Activated CD4-positive, alpha-beta T cell treated with anti-CD3 and anti-CD28 coated beads, Interleukin-2, amount 10 ng/mL, durations not matched to agents 7 days and 5 days (primary cell): ENCODE results near the gene CSF3R. TPM values are rescaled to one million over a fixed set of nuclear protein-coding genes. Genes with fewer than 3 reads are reported as not detected.

Experiments
- CTCF ChIA-PET: fragments of 350-600 bp; sonication (Branson Sonifier 250); formaldehyde crosslinking; loops from one replicate; lab custom pipeline; 2021; ENCODE audit warnings: antibody characterized with exemption; lab: Charles Lee
- POLR2A ChIA-PET: fragments of 350-600 bp; sonication (Branson Sonifier 250); formaldehyde crosslinking; loops from one replicate; lab custom pipeline; 2021; ENCODE audit warnings: antibody characterized with exemption; lab: Charles Lee
- DNase-seq: peaks from one replicate; pipeline ENCODE4 v3.0.0-alpha.2; 2020
- H3K27ac Mint-ChIP-seq: one replicate; pipeline ENCODE4 v1.8.0; 2021; ENCODE audit warnings: mild to moderate bottlenecking, moderate library complexity, mixed read lengths
- H3K27me3 Mint-ChIP-seq: one replicate; pipeline ENCODE4 v1.8.0; 2021; ENCODE audit warnings: mixed read lengths
- H3K36me3 Mint-ChIP-seq: one replicate; pipeline ENCODE4 v1.8.0; 2021; ENCODE audit warnings: low read depth, mixed read lengths
- H3K4me1 Mint-ChIP-seq: one replicate; pipeline ENCODE4 v1.8.0; 2021; ENCODE audit warnings: mixed read lengths
- H3K4me3 Mint-ChIP-seq: one replicate; pipeline ENCODE4 v1.8.0; 2021; ENCODE audit warnings: mild to moderate bottlenecking, moderate library complexity, mixed read lengths
- H3K9me3 Mint-ChIP-seq: one replicate; pipeline ENCODE4 v1.8.0; 2021; ENCODE audit warnings: mixed read lengths
- total RNA-seq, 2 experiments: library from RNA; stranded (reverse); gene quantifications; one replicate each; pipeline ENCODE4 v1.2.3, GENCODE V29; 2021

Gene CSF3R
- total RNA-seq, 2 experiments from 2014 or later: 0.29 to 0.32 TPM

DNA sequence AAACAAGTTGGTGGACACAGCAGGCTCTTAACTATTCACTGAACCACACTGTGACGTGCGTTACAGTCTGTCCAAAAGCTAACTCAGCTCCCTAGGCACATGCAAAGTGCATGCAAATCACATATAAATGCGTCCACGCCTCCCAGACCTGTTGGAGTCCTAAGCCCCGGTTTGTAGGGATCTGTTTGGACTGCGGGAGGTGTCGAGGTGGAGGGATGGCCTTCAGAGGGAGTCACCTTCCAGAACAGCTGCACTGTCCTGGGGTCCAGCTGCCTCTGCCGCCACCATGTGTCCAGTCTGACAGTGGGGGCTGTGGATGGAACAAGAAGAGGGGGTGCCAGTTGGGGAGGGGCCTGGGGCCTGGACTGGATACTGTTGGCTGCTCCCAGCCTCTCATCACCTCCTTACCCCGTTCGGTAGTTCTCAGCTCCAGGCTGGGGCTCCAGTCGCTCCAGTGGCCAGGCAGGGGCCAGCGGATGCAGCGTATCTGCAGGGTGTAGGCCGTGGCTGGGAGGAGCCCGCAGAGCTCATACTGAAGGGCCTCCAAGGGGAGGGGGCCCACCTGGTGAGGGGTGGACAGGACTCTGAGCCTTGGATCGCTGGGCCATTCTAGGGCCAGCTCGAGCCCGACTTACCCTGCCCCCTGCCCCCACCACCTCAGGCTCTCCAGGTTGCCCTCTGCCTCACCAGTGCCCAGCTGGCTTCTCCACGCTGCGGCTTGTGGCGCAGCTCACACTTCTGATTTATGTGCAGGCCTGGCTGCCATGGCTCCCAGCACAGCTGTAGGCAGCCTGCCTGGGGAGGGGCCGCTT, 10.7 kb downstream of the CSF3R start:
- no peaks in the 10 kb centered on the region for H3K36me3 Mint-ChIP-seq
- no peaks in the 10 kb centered on the region for H3K9me3 Mint-ChIP-seq
- DNase-seq: no peak
- CTCF ChIA-PET: no interaction called here
- POLR2A ChIA-PET: no interaction called here
- no peak overlapping the region for H3K27ac Mint-ChIP-seq
- no peaks in the 10 kb centered on the region for H3K27me3 Mint-ChIP-seq
- no peak overlapping the region for H3K4me3 Mint-ChIP-seq
- H3K4me1 Mint-ChIP-seq: peaks cover 10% of the 10 kb centered on the region

DNA sequence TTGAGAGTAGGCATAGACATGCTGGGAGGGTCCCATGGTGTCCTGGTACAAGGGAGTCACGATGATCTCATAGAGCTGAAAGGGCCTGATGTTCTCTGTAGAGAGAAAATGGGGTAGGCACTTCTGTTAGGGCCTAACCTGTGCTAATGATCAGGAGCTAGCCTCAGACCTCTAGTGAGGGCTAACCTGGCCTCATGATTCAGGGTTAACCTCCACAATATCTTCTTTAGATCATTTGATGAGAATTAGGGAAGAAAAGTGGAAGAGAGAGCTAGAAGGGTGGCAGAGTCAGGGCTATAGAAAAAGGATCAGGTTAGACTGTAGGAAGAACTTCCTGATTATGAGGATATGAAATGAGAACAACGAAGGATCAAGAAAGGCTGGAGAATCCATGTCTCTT, 13.6 kb downstream of the CSF3R start:
- Mint-ChIP-seq H3K27me3 (no peaks in the 10 kb centered on the region), H3K4me3 (no peak overlapping the region), H3K4me1 (peaks cover 25% of the 10 kb centered on the region), H3K27ac (no peak overlapping the region), H3K36me3 (no peaks in the 10 kb centered on the region), H3K9me3 (no peaks in the 10 kb centered on the region)
- POLR2A ChIA-PET: no interaction called here
- no peak for DNase-seq
- CTCF ChIA-PET: interaction anchor here (1.2 to 1.9 kb wide), 2 partner anchors 16 to 65 kb away, joined by 3 to 5 read pairs; no protein-coding TSS in a partner anchor

DNA sequence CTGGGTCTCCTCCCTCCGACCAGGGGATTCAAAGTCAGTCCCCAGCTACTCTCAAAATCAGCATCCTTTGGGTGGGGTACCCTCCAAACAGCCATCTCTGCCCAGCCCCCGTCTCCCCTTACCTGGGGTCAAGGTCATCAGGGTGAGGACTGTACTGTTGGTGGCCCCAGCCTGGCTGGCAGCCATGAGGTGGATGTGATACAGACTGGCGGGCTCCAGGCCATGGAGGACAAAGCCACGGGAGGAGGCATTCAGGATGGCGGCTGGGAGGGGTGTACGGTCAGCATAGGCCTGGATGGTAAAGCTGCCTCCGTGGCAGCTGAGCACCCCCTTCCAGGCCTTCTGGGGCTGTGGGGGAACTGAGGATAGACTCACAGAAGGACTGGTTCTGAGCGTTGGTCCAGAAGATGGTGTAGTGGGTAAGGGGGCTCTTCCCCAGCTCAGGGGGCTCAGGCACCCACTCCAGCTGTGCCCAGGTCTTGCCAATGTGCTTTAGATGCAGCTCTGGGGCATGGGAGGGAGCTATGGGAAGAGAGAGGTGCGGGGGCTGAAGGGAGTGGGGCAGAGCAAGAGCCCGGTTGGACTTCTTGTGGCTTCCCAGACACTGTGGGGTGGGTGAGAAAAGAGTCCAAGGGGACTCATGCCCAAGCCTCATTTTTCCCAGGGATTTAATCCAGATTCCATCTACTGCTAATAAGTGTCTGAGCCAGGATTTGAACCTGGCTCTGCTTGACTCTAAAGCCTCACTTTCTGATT, 14.8 kb downstream of the CSF3R start:
- Mint-ChIP-seq H3K27me3 (no peaks in the 10 kb centered on the region), H3K4me1 (peaks cover 34% of the 10 kb centered on the region), H3K27ac (peak overlapping the region; percentile 36), H3K36me3 (peaks cover 9% of the 10 kb centered on the region), H3K4me3 (no peak overlapping the region), H3K9me3 (no peaks in the 10 kb centered on the region)
- DNase-seq: no peak
- ChIA-PET POLR2A (no interaction called here), CTCF (interaction anchor here (0.6 to 1.9 kb wide), 3 partner anchors 18 to 66 kb away, joined by 3 to 5 read pairs (median 3); no protein-coding TSS in a partner anchor)

DNA sequence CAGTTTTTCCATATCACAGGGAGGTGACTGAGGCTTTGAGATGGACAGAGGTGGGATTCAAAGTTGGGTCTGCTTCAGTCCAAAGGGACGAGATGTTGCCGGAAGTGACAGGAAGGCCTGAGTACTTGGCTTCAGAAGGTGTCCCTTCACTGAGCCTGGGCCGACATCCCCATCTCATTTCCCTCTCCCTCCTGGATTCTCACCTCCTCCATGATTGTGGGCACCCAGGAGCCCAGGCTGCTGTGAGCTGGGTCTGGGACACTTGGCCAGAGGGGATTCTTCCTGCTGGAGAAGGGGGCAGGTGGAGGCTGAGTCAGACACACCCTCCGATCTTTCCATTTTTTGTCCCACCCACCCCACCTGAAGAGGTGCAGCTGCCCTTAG, 15.7 kb downstream of the CSF3R start:
- ChIA-PET POLR2A (no interaction called here), CTCF (interaction anchor here (0.9 kb wide), 1 partner anchor 49 kb away, joined by 3 read pairs; no protein-coding TSS in a partner anchor)
- DNase-seq: no peak

DNA sequence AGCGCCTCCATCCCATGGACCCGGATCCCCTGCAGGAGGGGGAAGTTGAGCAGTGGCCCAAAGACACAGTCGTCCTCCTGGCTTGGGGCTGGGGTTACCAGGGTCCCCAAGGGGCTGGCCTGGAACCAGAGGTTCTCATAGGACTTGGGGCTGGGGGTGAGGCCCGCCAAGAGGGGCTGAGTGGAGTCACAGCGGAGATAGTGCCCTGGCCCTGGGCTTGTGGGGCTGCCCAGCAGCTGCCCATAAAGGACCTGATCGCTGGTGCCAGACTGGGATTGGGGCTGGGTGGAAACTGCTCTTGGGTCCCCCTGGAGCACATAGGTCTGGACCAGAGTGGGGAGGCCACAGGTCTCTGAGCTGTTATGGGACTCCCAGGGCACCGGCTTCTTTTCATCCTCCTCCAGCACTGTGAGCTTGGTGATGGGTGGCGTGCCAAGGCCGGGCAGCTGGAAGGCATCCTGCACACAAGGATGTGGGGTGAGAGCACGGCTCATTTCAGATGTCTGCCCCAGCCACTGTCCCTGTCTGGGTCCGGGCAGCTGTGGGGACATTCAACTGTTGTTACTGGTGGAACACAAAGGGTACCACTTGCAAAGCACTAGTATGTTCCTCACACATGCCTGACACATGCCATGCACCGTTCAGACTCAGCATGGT, 16.2 kb downstream of the CSF3R start:
- POLR2A ChIA-PET: no interaction called here
- H3K27ac Mint-ChIP-seq: peak overlapping the region; percentile 97

More for the DNA sequence above, 15.7 kb downstream of the CSF3R start:
- Mint-ChIP-seq H3K27ac (no peak overlapping the region), H3K4me3 (no peak overlapping the region), H3K36me3 (peaks cover 13% of the 10 kb centered on the region), H3K9me3 (no peaks in the 10 kb centered on the region), H3K4me1 (peaks cover 40% of the 10 kb centered on the region), H3K27me3 (no peaks in the 10 kb centered on the region)

DNA sequence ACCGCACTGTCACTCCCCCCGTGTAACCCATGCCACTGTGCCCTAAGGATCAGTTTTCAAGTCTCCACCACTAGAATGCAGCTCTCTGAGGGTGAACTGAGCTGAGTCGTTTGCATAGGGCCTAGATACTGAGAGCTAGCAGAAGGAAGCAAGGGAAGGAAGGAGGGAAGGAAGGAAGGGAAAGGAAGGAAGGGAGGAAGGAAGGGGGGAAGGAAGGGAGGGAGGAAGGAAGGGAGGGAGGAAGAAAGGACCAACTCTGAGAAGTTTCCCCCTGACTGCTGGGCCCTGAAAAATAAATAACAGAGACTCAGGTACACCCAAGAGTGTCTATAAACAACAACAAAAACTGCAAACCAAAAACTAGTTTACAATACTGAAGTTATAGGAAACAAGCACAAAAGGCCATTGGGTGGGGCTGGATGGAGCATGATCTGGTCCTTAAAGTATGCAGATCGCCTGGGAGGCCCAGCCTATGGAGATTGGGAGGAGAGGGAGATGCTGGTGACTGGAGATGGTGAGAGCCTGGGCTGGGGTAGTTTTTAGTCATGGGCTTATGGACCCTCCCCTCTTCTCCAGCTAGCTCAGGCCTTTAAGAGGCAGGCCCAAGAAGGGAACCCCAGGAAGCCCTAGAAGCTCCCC, 16.9 kb downstream of the CSF3R start:
- no peaks in the 10 kb centered on the region for H3K27me3 Mint-ChIP-seq
- no peak overlapping the region for H3K4me3 Mint-ChIP-seq
- CTCF ChIA-PET: interaction anchor here (0.9 to 1.1 kb wide), 2 partner anchors 49 to 51 kb away, joined by 3 read pairs; no protein-coding TSS in a partner anchor
- H3K4me1 Mint-ChIP-seq: peaks cover 51% of the 10 kb centered on the region
- POLR2A ChIA-PET: no interaction called here
- no peak for DNase-seq
- peaks cover 22% of the 10 kb centered on the region for H3K36me3 Mint-ChIP-seq
- H3K9me3 Mint-ChIP-seq: no peaks in the 10 kb centered on the region
- H3K27ac Mint-ChIP-seq: peak overlapping the region; percentile 97

More for the DNA sequence above, 16.2 kb downstream of the CSF3R start:
- Mint-ChIP-seq H3K27me3 (no peaks in the 10 kb centered on the region), H3K9me3 (no peaks in the 10 kb centered on the region), H3K4me3 (no peak overlapping the region), H3K4me1 (peaks cover 45% of the 10 kb centered on the region), H3K36me3 (peaks cover 16% of the 10 kb centered on the region)
- no peak for DNase-seq
- CTCF ChIA-PET: interaction anchor here (0.9 kb wide), 1 partner anchor 50 kb away, joined by 3 read pairs; no protein-coding TSS in a partner anchor

DNA sequence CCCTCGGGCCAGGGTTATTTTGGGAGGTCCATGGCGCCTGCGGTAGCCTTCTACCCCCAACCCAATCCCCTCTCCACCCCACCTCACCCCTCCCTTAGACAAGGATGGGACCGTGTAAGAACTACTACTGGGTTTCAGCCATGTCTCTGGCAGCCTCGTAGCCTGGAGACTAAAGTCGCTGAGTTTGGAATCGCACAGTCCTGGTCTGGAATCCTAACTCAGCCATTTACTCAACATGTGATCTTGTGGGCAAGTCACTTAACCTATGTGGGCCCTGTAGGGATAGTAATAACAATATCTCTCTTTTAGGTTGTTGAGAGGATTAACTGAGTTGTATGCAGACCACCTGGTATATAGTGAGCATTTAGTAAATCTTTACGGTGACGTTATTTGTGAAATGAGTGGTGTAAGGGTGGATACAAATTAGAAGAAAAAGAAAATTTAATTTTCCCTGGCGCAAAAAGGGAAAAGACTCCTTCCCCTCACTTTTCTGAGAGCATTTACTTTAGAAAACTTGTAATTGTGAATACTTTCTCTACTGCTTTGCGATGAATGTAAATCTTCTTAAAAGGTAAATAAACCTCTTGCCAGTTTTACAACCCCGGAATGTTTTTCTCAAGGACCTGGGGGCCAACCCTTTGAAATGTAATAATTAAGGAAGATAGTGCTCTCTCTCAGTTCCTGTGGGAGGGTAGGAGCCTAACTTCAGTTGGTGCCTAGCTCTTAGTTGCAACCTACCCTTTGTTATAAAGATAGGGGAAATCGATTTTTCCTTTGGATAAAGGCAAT, 17.9 kb downstream of the CSF3R start:
- peak overlapping the region; percentile 97 for H3K27ac Mint-ChIP-seq
- H3K4me1 Mint-ChIP-seq: peaks cover 56% of the 10 kb centered on the region
- no peak for DNase-seq
- H3K27me3 Mint-ChIP-seq: no peaks in the 10 kb centered on the region
- H3K4me3 Mint-ChIP-seq: peak overlapping the region; percentile 100
- no peaks in the 10 kb centered on the region for H3K9me3 Mint-ChIP-seq
- peaks cover 32% of the 10 kb centered on the region for H3K36me3 Mint-ChIP-seq
- POLR2A ChIA-PET: interaction anchor here (0.7 to 1.0 kb wide), 2 partner anchors 14 to 27 kb away, joined by 3 to 4 read pairs; no protein-coding TSS in a partner anchor
- CTCF ChIA-PET: interaction anchor here (0.6 to 1.5 kb wide), 6 partner anchors 11 to 270 kb away, joined by 3 to 6 read pairs (median 4); partner anchors contain the start of gene OSCP1

DNA sequence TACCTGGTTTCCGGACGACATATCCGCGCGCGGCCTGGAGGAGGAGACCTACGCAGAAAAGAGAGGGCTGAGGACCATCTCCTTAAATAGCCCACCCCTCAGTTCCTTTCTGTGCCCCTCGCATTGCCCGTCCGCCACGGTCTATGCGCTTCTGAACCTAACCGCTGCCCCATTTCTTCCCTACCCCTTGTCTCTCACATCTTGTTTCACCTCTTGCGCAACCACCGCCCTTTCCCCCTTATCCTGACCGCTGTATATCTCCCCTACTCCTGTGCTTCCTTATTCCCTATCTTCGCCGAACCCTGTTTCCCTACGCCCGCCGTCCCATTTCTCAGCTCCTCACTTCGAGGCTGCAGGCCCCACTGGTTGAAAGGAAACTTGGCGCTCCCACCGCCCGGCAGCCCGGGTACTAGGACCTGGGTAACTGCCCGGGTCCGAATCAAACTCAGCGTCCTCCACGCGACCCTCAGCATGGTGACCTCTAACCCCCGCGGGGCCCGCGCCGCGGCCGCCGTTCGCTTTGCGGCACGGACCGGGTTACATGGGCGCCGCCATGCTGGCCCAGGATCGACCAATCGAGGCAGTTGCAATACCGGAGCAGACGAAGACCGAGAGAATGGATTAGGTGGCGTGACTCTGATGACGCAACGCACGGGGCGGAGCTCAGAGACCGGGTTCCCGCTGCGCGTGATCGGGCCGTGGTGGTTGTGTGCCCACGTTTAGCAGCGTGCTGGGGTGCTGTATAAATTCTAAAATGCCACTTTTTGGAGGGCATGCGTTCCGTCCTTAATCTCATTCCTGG, 18.7 kb downstream of the CSF3R start, which contains the start of gene MRPS15:
Gene MRPS15, minus strand, starts transcription at position 582 of the 802 bp plus-strand sequence. Its CDS starts 109 bp downstream, at position 473.
- H3K36me3 Mint-ChIP-seq: peaks cover 39% of the 10 kb centered on the region
- peak within 1 kb of the TSS; percentile 97 for H3K27ac Mint-ChIP-seq
- ChIA-PET CTCF (interaction anchor here (0.6 to 1.5 kb wide), 5 partner anchors 11 to 269 kb away, joined by 3 to 6 read pairs (median 4); partner anchors contain the start of gene OSCP1), POLR2A (interaction anchor here (0.7 to 1.0 kb wide), 2 partner anchors 13 to 26 kb away, joined by 3 to 4 read pairs; no protein-coding TSS in a partner anchor)
- DNase-seq: peak; percentile 97
- no peaks in the 10 kb centered on the region for H3K27me3 Mint-ChIP-seq
- peaks cover 64% of the 10 kb centered on the region for H3K4me1 Mint-ChIP-seq
- no peaks in the 10 kb centered on the region for H3K9me3 Mint-ChIP-seq
- peak within 1 kb of the TSS; percentile 100 for H3K4me3 Mint-ChIP-seq

DNA sequence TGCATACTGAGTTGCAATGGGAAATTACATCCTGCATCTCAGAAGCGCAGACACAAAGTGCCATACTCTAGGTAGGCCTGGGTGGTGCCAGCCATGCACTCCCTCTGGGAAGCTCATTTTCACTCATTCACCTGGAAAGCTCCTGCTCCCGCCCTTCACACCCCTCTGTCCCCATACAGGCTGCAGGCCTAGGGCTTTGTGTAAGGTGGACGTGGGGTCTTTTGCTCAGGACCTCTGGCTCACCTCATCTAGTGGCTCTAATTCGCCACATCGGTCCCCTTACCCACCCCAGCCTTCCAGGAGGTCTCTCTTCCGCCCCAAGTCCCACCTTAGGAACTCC, 19.3 kb downstream of the CSF3R start:
- H3K4me3 Mint-ChIP-seq: peak overlapping the region; percentile 100
- H3K36me3 Mint-ChIP-seq: peaks cover 45% of the 10 kb centered on the region
- POLR2A ChIA-PET: no interaction called here
- H3K9me3 Mint-ChIP-seq: no peaks in the 10 kb centered on the region
- peaks cover 69% of the 10 kb centered on the region for H3K4me1 Mint-ChIP-seq
- CTCF ChIA-PET: interaction anchor here (1.1 to 1.5 kb wide), 4 partner anchors 10 to 121 kb away, joined by 3 to 6 read pairs (median 4); partner anchors contain the start of gene OSCP1
- H3K27me3 Mint-ChIP-seq: no peaks in the 10 kb centered on the region
- DNase-seq: no peak
- peak overlapping the region; percentile 97 for H3K27ac Mint-ChIP-seq

DNA sequence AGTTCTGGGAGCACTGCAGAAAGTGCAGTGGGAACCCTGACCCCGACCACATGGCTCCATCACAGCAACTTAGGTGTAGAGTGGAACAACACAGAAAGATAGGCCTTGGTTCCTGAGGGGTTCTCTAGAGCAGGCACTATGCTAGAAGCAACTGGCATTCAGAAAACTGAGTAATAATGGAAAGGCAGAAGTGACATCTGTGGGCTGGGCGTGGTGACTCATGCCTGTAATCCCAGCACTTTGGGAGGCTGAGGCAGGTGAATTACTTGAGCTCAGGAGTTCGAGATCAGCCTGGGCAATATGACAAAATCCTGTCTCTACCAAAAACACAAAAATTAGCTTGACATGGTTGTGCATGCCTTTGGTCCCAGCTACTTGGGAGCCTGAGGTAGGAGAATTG, 23.8 kb downstream of the CSF3R start:
- Mint-ChIP-seq H3K4me3 (peak overlapping the region; percentile 39), H3K4me1 (peaks cover 75% of the 10 kb centered on the region), H3K9me3 (no peaks in the 10 kb centered on the region), H3K36me3 (peaks cover 76% of the 10 kb centered on the region), H3K27me3 (no peaks in the 10 kb centered on the region), H3K27ac (peak overlapping the region; percentile 70)
- no peak for DNase-seq
- CTCF ChIA-PET: interaction anchor here (1.8 kb wide), 1 partner anchor 12 kb away, joined by 4 read pairs; no protein-coding TSS in a partner anchor
- POLR2A ChIA-PET: no interaction called here
